Measurements from ENCODE around the gene TBC1D8.
"Not testable (repeated sequence)": the region's sequence is repeated elsewhere in the genome, so short reads cannot be mapped to it uniquely, and the experiment has no call there.

GRCh38 chr2:101167532-101167931, 16.4 kb upstream of the TBC1D8 start:
- TF ChIP-seq CTCF, POLR2A (IDR thresholded peaks at IDR 0.05): not testable (repeated sequence)
